Astrocyte (in vitro differentiated cells and primary cell): Measurements from ENCODE around the gene CEP290. TPM values are rescaled to one million over a fixed set of nuclear protein-coding genes. Genes with fewer than 3 reads are reported as not detected.

ENCODE experiments used
- DNase-seq: peaks from one replicate; pipeline ENCODE4 v3.0.0-alpha.2; 2010; ENCODE audit warnings: low read depth
- FAIRE-seq: peaks from 2 replicates; lab custom pipeline; 2011; peaks lifted over from hg19 to GRCh38; lab: Jason Lieb, UNC
- H2AFZ ChIP-seq: 2 replicates; pipeline ENCODE4 v1.6.0; 2012; ENCODE audit warnings: low read depth, low read length, inconsistent platforms
- H3K27ac ChIP-seq: 2 replicates; pipeline ENCODE4 v1.5.1; 2011; ENCODE audit warnings: low read depth, low read length, inconsistent platforms
- H3K27me3 ChIP-seq: 2 replicates; pipeline ENCODE4 v1.6.0; 2011; ENCODE audit warnings: low read length, inconsistent platforms; ENCODE audit not compliant: insufficient read depth
- H3K36me3 ChIP-seq: 2 replicates; pipeline ENCODE4 v1.5.1; 2011; ENCODE audit warnings: low read length, inconsistent platforms; ENCODE audit not compliant: insufficient read depth
- H3K4me1 ChIP-seq: 2 replicates; pipeline ENCODE4 v1.5.1; 2011; ENCODE audit warnings: low read length, inconsistent platforms; ENCODE audit not compliant: insufficient read depth
- H3K4me2 ChIP-seq: 2 replicates; pipeline ENCODE4 v1.6.0; 2012; ENCODE audit warnings: low read length, inconsistent platforms
- H3K4me3 ChIP-seq: 2 replicates; pipeline ENCODE4 v1.5.1; 2011; ENCODE audit warnings: low read depth, mild to moderate bottlenecking, low read length, inconsistent platforms; ENCODE audit not compliant: insufficient read depth
- H3K79me2 ChIP-seq: 2 replicates; pipeline ENCODE4 v1.6.0; 2012; ENCODE audit warnings: mild to moderate bottlenecking, low read length, inconsistent platforms; ENCODE audit not compliant: insufficient read depth
- H3K9ac ChIP-seq: 2 replicates; pipeline ENCODE4 v1.6.0; 2012; ENCODE audit warnings: mild to moderate bottlenecking, low read length, inconsistent platforms
- H3K9me3 ChIP-seq: 2 replicates; pipeline ENCODE4 v1.5.1; 2012; ENCODE audit warnings: low read depth, mild to moderate bottlenecking, low read length, inconsistent platforms; ENCODE audit not compliant: insufficient read depth
- H4K20me1 ChIP-seq: 2 replicates; pipeline ENCODE4 v1.6.0; 2012; ENCODE audit warnings: low read length, inconsistent platforms; ENCODE audit not compliant: insufficient read depth
- H3K27ac Mint-ChIP-seq: one replicate; pipeline ENCODE4 v1.8.0; 2021; ENCODE audit warnings: mild to moderate bottlenecking, mixed read lengths; ENCODE audit not compliant: unreplicated experiment
- H3K27me3 Mint-ChIP-seq: one replicate; pipeline ENCODE4 v1.8.0; 2021; ENCODE audit warnings: low read depth, mixed read lengths; ENCODE audit not compliant: unreplicated experiment
- H3K36me3 Mint-ChIP-seq: one replicate; pipeline ENCODE4 v1.8.0; 2021; ENCODE audit warnings: low read depth, mixed read lengths; ENCODE audit not compliant: unreplicated experiment
- H3K4me1 Mint-ChIP-seq: one replicate; pipeline ENCODE4 v1.8.0; 2021; ENCODE audit warnings: low read depth, mixed read lengths; ENCODE audit not compliant: unreplicated experiment
- H3K4me3 Mint-ChIP-seq: one replicate; pipeline ENCODE4 v1.8.0; 2021; ENCODE audit warnings: mild to moderate bottlenecking, moderate library complexity, mixed read lengths; ENCODE audit not compliant: unreplicated experiment
- H3K9me3 Mint-ChIP-seq: one replicate; pipeline ENCODE4 v1.8.0; 2021; ENCODE audit warnings: mild to moderate bottlenecking, mixed read lengths; ENCODE audit not compliant: unreplicated experiment
- EZH2 ChIP-seq: IDR thresholded peaks from 2 replicates; pipeline ENCODE4 v1.6.1; 2012; ENCODE audit warnings: mild to moderate bottlenecking, low read length, inconsistent platforms; ENCODE audit not compliant: insufficient read depth
- total RNA-seq: library from RNA; stranded (reverse); gene quantifications from 2 replicates; pipeline ENCODE4 v1.2.1, GENCODE V29; 2021
- TF ChIP-seq, protein P1 (sequence below): IDR thresholded peaks from 2 replicates; pipeline ENCODE4 v1.5.1; 2011; ENCODE audit warnings: low read depth, mild to moderate bottlenecking, inconsistent platforms, low read length, moderate library complexity; ENCODE audit not compliant: insufficient read depth

CEP290 gene
- total RNA-seq, 1 donor from 2014 or later = 20.1 TPM

DNA sequence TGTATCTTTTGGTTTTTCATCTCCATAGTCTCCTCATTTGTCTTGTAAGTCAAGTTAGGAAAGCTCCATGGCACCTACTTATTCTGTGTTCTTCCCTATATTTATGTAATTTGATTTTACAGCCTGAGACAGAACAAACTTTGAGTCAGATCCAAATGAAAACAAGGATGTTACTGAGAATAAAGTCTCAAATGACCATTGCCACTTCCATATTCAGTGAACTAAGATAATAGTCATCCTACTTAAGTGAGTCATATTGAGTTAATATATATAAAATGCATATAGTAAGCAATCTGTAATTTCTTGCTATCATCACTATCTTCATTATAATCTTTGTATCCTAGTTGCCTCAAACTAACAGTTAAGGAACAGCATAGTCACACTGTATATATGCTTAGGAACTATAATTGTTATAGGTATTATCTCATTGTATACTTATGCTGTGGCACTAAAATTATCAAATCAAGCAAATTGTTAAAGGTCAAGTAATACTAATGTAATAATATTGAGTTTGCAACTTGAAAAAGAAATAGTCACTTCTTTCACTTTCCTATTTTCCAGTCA, 31.0 kb upstream of the CEP290 start:
- FAIRE-seq = peak; percentile 56
- Histone ChIP-seq H4K20me1 (no peaks in the 10 kb centered on the region), H3K9me3 (no peaks in the 10 kb centered on the region), H3K4me2 (no peak overlapping the region), H3K4me3 (no peak overlapping the region), H3K79me2 (no peaks in the 10 kb centered on the region), H3K36me3 (peaks cover 17% of the 10 kb centered on the region), H3K27me3 (no peaks in the 10 kb centered on the region), H3K27ac (no peak overlapping the region), H3K9ac (no peak overlapping the region), H2AFZ (no peak overlapping the region), H3K4me1 (no peaks in the 10 kb centered on the region)
- TF ChIP-seq, protein P1, sequence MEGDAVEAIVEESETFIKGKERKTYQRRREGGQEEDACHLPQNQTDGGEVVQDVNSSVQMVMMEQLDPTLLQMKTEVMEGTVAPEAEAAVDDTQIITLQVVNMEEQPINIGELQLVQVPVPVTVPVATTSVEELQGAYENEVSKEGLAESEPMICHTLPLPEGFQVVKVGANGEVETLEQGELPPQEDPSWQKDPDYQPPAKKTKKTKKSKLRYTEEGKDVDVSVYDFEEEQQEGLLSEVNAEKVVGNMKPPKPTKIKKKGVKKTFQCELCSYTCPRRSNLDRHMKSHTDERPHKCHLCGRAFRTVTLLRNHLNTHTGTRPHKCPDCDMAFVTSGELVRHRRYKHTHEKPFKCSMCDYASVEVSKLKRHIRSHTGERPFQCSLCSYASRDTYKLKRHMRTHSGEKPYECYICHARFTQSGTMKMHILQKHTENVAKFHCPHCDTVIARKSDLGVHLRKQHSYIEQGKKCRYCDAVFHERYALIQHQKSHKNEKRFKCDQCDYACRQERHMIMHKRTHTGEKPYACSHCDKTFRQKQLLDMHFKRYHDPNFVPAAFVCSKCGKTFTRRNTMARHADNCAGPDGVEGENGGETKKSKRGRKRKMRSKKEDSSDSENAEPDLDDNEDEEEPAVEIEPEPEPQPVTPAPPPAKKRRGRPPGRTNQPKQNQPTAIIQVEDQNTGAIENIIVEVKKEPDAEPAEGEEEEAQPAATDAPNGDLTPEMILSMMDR = no peak
- TF ChIP-seq EZH2 = no peak
- H3K36me3 Mint-ChIP-seq = peaks cover 9% of the 10 kb centered on the region
- H3K27ac Mint-ChIP-seq = no peak overlapping the region
- no peak overlapping the region for H3K4me3 Mint-ChIP-seq
- H3K27me3 Mint-ChIP-seq = no peaks in the 10 kb centered on the region
- no peaks in the 10 kb centered on the region for H3K9me3 Mint-ChIP-seq
- no peak for DNase-seq
- no peaks in the 10 kb centered on the region for H3K4me1 Mint-ChIP-seq

- no peak overlapping the region for H2AFZ ChIP-seq
- H3K9ac ChIP-seq = no peak overlapping the region
- no peak overlapping the region for H3K4me3 Mint-ChIP-seq
- no peaks in the 10 kb centered on the region for H3K9me3 Mint-ChIP-seq
- H3K36me3 Mint-ChIP-seq = peaks cover 24% of the 10 kb centered on the region
- no peak for DNase-seq
- peaks cover 20% of the 10 kb centered on the region for H3K36me3 ChIP-seq
- H3K27me3 Mint-ChIP-seq = no peaks in the 10 kb centered on the region
- H3K9me3 ChIP-seq = no peaks in the 10 kb centered on the region
- H3K4me1 Mint-ChIP-seq = peaks cover 2% of the 10 kb centered on the region
- H3K79me2 ChIP-seq = no peaks in the 10 kb centered on the region
- no peak overlapping the region for H3K27ac ChIP-seq
- TF ChIP-seq EZH2 = no peak
- TF ChIP-seq, protein P1 = no peak
- H3K4me2 ChIP-seq = no peak overlapping the region
- no peaks in the 10 kb centered on the region for H4K20me1 ChIP-seq
- no peak overlapping the region for H3K27ac Mint-ChIP-seq
- no peak overlapping the region for H3K4me3 ChIP-seq
- H3K4me1 ChIP-seq = no peaks in the 10 kb centered on the region
- H3K27me3 ChIP-seq = no peaks in the 10 kb centered on the region
- peak; percentile 23 for FAIRE-seq
Measured at GRCh38 chr12:88167384-88167783, 25.5 kb upstream of the CEP290 start.

DNA sequence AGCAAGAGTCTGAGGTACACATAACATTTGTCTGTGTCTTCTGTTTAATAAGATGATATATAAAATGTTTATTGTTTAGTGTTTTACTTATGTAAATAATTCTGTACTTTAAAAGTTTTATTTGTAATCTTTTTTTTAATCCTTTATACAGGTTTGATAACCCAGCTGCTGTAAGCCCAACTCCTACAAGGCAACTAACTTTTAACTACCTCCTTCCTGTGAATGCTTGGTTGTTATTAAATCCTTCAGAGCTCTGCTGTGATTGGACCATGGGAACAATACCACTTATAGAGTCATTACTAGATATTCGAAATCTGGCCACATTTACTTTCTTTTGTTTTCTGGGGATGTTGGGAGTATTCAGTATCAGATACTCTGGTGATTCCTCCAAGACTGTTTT, 24.3 kb upstream of the CEP290 start:
- no peak for FAIRE-seq
- H3K27ac Mint-ChIP-seq = no peak overlapping the region
- H3K27me3 Mint-ChIP-seq = no peaks in the 10 kb centered on the region
- H3K4me1 ChIP-seq = no peaks in the 10 kb centered on the region
- no peak overlapping the region for H3K4me3 ChIP-seq
- no peak overlapping the region for H2AFZ ChIP-seq
- no peaks in the 10 kb centered on the region for H3K27me3 ChIP-seq
- no peaks in the 10 kb centered on the region for H4K20me1 ChIP-seq
- TF ChIP-seq, protein P1 = no peak
- TF ChIP-seq EZH2 = no peak
- H3K9me3 Mint-ChIP-seq = no peaks in the 10 kb centered on the region
- H3K4me3 Mint-ChIP-seq = no peak overlapping the region
- DNase-seq = no peak
- peaks cover 20% of the 10 kb centered on the region for H3K36me3 ChIP-seq
- no peak overlapping the region for H3K9ac ChIP-seq
- H3K4me1 Mint-ChIP-seq = peaks cover 2% of the 10 kb centered on the region
- no peaks in the 10 kb centered on the region for H3K9me3 ChIP-seq
- no peak overlapping the region for H3K27ac ChIP-seq
- no peak overlapping the region for H3K4me2 ChIP-seq
- peaks cover 25% of the 10 kb centered on the region for H3K36me3 Mint-ChIP-seq
- no peaks in the 10 kb centered on the region for H3K79me2 ChIP-seq
